HG02852 (cell line): Measurements from ENCODE around the gene SLC31A1.

Experiments used
- ATAC-seq: cut with Tn5 transposase; IDR thresholded peaks from one replicate; pipeline ENCODE4 v1.9.1; 2021; ENCODE audit warnings: mild to moderate bottlenecking, moderate library complexity; ENCODE audit not compliant: unreplicated experiment

SLC31A1 gene

DNA sequence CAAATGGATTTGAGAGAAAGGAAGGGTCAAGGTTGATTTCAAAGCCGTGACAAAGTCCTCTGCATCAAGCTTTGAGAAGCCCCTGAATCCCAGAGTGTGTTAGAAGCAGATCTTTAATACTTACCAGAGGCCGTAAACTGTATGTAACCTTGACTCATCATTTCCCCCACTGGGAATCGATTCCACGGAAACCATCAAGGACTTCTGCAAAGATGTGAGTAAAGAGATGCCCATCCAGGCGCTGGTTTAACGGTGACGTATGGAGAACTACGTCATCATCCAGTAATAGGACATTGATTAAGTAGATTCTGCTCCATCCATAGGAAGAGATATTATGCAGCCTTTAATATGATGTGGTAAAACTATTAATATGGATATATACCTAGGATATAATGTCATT is 80.2 kb downstream of the SLC31A1 start:
- ATAC-seq, result no peak

DNA sequence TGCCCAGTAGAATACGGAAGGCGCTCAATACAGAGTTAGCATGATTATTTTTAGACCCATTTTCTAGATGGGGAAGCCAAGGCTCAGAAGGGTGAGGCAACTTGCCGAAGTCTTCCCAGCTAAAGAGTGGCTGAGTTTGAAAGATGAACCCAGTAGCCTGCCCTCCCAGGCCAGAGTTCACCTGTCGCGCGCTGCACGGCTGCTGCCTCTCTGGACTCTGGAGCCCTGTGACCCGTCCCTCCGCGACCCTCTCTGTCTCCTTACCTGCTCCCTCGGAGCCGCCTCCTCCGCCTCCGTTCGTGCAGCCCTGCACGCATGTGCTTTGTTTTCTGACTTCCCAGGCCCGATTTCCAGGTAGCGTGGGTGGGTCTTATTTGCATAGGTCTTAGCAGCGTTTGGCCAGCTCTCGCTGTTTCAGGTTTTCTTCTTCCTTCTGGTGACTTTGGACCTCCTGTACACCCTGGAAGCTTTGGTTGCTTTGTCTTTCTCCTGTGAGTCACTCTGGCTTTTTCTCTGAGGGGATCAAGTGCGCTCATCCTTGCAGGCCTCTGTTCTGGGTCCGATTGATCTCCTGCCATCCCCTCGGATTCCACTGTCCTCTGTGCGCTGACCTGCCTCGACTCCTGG is 81.6 kb downstream of the SLC31A1 start, which contains the start of gene RNF183:
RNF183 (minus strand) TSS at position 585 of the 627 bp plus-strand sequence. CDS start 5,192 bp downstream, outside the sequence.
- no peak for ATAC-seq

- no peak for ATAC-seq
These were observed 85.2 kb downstream of the SLC31A1 start for GRCh38 chr9:113306566-113306965.

DNA sequence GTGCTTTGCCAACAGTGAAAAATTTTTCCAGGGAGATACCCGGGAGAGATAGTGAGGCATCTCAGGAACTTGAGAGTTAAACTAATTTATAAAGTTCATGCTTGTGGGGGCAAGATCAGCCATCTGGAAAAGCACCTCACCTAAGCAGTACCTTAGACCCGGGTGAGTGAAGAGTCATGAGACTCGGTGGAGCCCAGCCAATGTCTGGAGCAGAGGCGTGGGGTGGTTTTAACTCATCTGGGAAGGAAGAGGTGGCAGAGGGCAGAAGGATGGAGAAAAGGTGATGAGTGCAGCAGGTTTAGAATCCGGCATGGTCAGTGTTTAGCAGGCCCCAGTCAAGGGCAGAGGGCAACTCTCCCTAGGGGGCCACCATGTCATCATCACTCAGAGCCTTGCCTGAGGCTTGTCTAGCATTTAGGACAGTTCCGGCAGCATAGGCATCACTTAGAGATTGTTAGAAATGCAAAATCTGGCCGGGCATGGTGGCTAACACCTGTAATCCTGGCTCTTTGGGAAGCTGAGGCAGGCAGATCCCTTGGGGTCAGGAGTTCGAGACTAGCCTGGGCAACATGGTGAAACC is 86.1 kb downstream of the SLC31A1 start:
- no peak for ATAC-seq

DNA sequence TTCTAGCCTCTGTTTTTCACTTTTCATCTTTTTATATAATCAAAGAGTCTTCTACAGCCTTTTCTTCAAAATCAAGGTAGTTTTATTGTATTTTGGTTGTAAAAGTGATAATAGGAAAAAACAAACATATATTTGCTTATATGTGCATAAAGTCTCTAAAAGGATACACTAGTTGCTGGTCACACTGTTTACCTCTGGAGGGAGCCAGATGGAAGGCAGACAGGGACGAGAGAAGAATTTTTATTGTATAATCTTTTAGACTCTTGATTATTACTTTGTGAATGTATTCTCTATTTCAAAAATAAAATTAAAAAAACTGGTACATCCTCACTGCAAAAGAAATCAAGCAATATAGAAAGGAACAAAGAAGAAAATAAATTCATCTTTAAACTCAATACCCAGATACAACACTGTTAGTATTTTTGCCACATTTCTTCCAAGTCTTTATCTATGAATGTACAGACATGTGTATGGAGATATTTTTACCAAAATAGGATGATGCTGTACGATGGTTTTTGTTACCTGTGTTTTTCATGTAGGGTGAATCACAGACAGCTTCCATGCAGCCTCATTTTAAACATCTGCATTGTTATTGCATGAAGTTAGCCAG is 88.0 kb downstream of the SLC31A1 start:
- no peak for ATAC-seq

DNA sequence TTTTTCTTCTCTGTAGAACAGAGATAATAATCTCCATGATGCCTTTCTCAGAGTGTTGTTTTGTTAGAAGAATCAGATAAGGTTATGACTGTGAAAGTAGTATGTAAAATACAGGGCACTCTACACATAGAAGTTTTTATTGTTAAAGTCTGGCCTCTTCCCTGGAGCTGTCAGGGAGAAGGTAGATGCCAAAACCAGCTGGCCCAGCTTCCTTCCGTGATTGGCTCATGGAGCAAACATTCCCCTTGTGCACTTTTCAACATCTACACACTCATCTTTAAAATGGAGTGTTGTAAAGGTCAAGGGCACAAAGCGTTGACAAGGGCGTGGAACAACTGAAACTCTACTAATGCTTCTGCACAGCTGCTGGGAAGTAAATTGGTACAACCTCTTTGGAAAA is 89.2 kb downstream of the SLC31A1 start:
- ATAC-seq, result no peak

DNA sequence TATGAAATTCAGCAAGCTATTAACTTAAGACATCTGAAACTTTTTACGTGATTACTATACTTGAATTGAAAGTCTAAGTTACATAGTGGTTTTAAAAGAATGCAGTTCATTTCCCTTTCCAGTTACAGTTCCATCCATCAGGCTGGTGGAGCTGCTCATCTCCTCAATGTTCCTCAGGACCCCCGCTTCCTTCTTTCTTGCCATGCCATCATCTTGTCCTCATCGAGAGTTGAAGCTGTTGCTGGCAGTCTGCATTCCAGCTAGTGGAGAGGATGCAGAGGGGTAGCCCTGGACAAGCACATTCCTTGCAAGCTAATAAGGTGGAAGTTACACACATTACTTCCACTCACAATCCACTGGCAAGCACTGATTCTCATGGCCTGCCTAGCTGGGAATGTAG is 90.6 kb downstream of the SLC31A1 start:
- no peak for ATAC-seq

GRCh38 chr9:113313261-113313660 is 91.9 kb downstream of the SLC31A1 start:
- no peak for ATAC-seq
